ENCODE measurements around the gene PLAC1. TPM values are rescaled to one million over a fixed set of nuclear protein-coding genes. Genes with fewer than 3 reads are reported as not detected.

PLAC1 gene
- total RNA-seq, 1 experiment from 2014 or later = 3.4 TPM

GRCh38 chrX:134588806-134589205 lies 69.5 kb downstream of the PLAC1 start:
- DNase-seq (ENCODE audit: low spot score) = no peak

- no peak for DNase-seq (ENCODE audit: low spot score)
These were observed 77.4 kb downstream of the PLAC1 start for GRCh38 chrX:134580907-134581306.

- DNase-seq (ENCODE audit: low spot score) = no peak
These were observed 84.6 kb downstream of the PLAC1 start for GRCh38 chrX:134573683-134574035.

- peak; percentile 15 for DNase-seq (ENCODE audit: low spot score)
These were observed 85.2 kb downstream of the PLAC1 start for GRCh38 chrX:134572816-134573682.

GRCh38 chrX:134571796-134572195 lies 86.5 kb downstream of the PLAC1 start:
- no peak for DNase-seq (ENCODE audit: low spot score)

GRCh38 chrX:134570899-134571298 lies 87.4 kb downstream of the PLAC1 start:
- DNase-seq (ENCODE audit: low spot score) = no peak

- DNase-seq (ENCODE audit: low spot score) = no peak
These were observed 87.8 kb downstream of the PLAC1 start for GRCh38 chrX:134570509-134570846.

GRCh38 chrX:134569306-134569705 lies 89.0 kb downstream of the PLAC1 start:
- no peak for DNase-seq (ENCODE audit: low spot score)

GRCh38 chrX:134568285-134569016 lies 89.8 kb downstream of the PLAC1 start:
- DNase-seq (ENCODE audit: low spot score) = no peak

- no peak for DNase-seq (ENCODE audit: low spot score)
These were observed 91.8 kb downstream of the PLAC1 start for GRCh38 chrX:134566506-134566905.

GRCh38 chrX:134562002-134562401 lies 96.3 kb downstream of the PLAC1 start:
- no peak for DNase-seq (ENCODE audit: low spot score)

GRCh38 chrX:134558133-134558532 lies 100.1 kb downstream of the PLAC1 start:
- DNase-seq (ENCODE audit: low spot score) = no peak

GRCh38 chrX:134554291-134554690 lies 104.0 kb downstream of the PLAC1 start:
- DNase-seq (ENCODE audit: low spot score) = no peak

- no peak for DNase-seq (ENCODE audit: low spot score)
These were observed 105.9 kb downstream of the PLAC1 start for GRCh38 chrX:134552351-134552750.

- no peak for DNase-seq (ENCODE audit: low spot score)
These were observed 106.8 kb downstream of the PLAC1 start for GRCh38 chrX:134551376-134552048.

GRCh38 chrX:134548257-134549201 lies 109.7 kb downstream of the PLAC1 start:
- no peak for DNase-seq (ENCODE audit: low spot score)

- DNase-seq (ENCODE audit: low spot score) = no peak
These were observed 111.1 kb downstream of the PLAC1 start for GRCh38 chrX:134547047-134547679.

- DNase-seq (ENCODE audit: low spot score) = no peak
These were observed 112.1 kb downstream of the PLAC1 start for GRCh38 chrX:134546187-134546586.

GRCh38 chrX:134545510-134545909 lies 112.8 kb downstream of the PLAC1 start:
- no peak for DNase-seq (ENCODE audit: low spot score)

GRCh38 chrX:134544513-134545151 lies 113.6 kb downstream of the PLAC1 start:
- DNase-seq (ENCODE audit: low spot score) = no peak

GRCh38 chrX:134544135-134544512 lies 114.1 kb downstream of the PLAC1 start:
- DNase-seq (ENCODE audit: low spot score) = no peak
